GM12892 (cell line): ENCODE measurements around the gene RASGEF1C.

Source experiments
- POLR2A ChIP-seq: IDR thresholded peaks from 2 replicates; pipeline ENCODE4 v1.6.1; 2011; ENCODE audit warnings: low read depth, low read length, control low read depth
- POLR2AphosphoS5 ChIP-seq: IDR thresholded peaks from 2 replicates; pipeline ENCODE4 v1.6.1; 2011; ENCODE audit warnings: low read depth, low read length, control low read depth

GRCh38 chr5:180100621-180101450 is 108.2 kb downstream of the RASGEF1C start:
- TF ChIP-seq POLR2AphosphoS5 (no peak), POLR2A (no peak)
